ENCODE results near the gene SUZ12. TPM values are rescaled to one million over a fixed set of nuclear protein-coding genes. Genes with fewer than 3 reads are reported as not detected.

SUZ12 gene
- total and polyA plus RNA-seq, 2 of the 4 experiments (the other 2 are of a cell fraction) = 12.2 to 12.3 TPM

GRCh38 chr17:32015245-32016013, 78.6 kb downstream of the SUZ12 start:
- no TSS peak for BruUV-seq (replicated peaks)
- POLR2A ChIA-PET (ENCODE audit: unreplicated experiment) = no interaction called here

More at GRCh38 chr17:32015245-32016013, 78.6 kb downstream of the SUZ12 start:
- Histone ChIP-seq H3K9me3 (ENCODE audit: control insufficient read depth, insufficient read depth, low read length) (no peaks in the 10 kb centered on the region), H3K4ac (ENCODE audit: low read depth, low read length) (no peak overlapping the region), H4K5ac (ENCODE audit: low read depth, low read length) (no peak overlapping the region), H3K18ac (ENCODE audit: low read depth, low read length) (no peak overlapping the region), H3K14ac (replicated peaks; ENCODE audit: low read depth, low read length) (no peak overlapping the region), H3K9ac (ENCODE audit: low read depth, low read length) (no peak overlapping the region), H2BK5ac (ENCODE audit: low read depth, low read length, poor library complexity, severe bottlenecking) (no peak overlapping the region), H3K56ac (ENCODE audit: extremely low read depth, insufficient read depth, low read length) (no peak overlapping the region), H3K27me3 (ENCODE audit: control insufficient read depth, insufficient read depth, low read length) (no peaks in the 10 kb centered on the region), H2AK9ac (replicated peaks; ENCODE audit: low read depth, low read length, poor library complexity) (no peak overlapping the region), H3K9me1 (ENCODE audit: insufficient read depth, low read length) (no peaks in the 10 kb centered on the region), H2BK120ac (ENCODE audit: low read depth, low read length) (no peak overlapping the region), H2BK15ac (ENCODE audit: low read depth, low read length) (no peak overlapping the region), H3K23ac (ENCODE audit: low read depth, low read length) (no peak overlapping the region), H4K8ac (ENCODE audit: low read depth in 2 of 2, low read length in 2 of 2) (no peak overlapping the region), H4K91ac (ENCODE audit: insufficient read depth, low read depth, low read length) (no peak overlapping the region), H4K20me1 (ENCODE audit: insufficient read depth, low read length) (peaks cover 8% of the 10 kb centered on the region; the same call in 1 of the 2 replicates), H2AFZ (replicated peaks; ENCODE audit: low read length, poor library complexity) (no peak overlapping the region), H3K27ac (ENCODE audit: insufficient read depth, low read length) (no peak overlapping the region), H3K4me1 (ENCODE audit: control insufficient read depth, insufficient read depth, low read length) (no peaks in the 10 kb centered on the region), H3K36me3 (ENCODE audit: control insufficient read depth, insufficient read depth, low read length) (peaks cover 6% of the 10 kb centered on the region), H3K4me2 (ENCODE audit: low read depth, low read length) (no peak overlapping the region; the same call in 1 of the 2 replicates), H3K4me3 (ENCODE audit: insufficient read depth, low read depth, low read length) (no peak overlapping the region), H2AK5ac (ENCODE audit: low read depth, low read length) (no peak overlapping the region), H3K79me1 (ENCODE audit: low read depth in 1 of 2, low read length in 2 of 2) (peaks cover 11 to 28% of the 10 kb centered on the region in 2 experiments; a peak in 3 of 4 replicates), H2BK20ac (ENCODE audit: low read depth, low read length) (no peak overlapping the region)
- ATAC-seq (ENCODE audit: low read depth) (peak; percentile 42; the same call in 1 of the 2 replicates), DNase-seq (peak; percentile 33)
- intact Hi-C loops (cut with micrococcal nuclease) = no loop called here
- in situ Hi-C loops (cut with MboI; ENCODE audit: low sequenced_read_pairs) = no loop called here
- CTCF ChIA-PET = no interaction called here
- no CpG with 5 or more reads among the region's 9 CpGs for WGBS, 2 experiments (ENCODE audit: extremely low coverage in 2 of 2, insufficient read length in 1 of 2)
- TF ChIP-seq CHD1 (IDR thresholded peaks at IDR 0.05; ENCODE audit: low read depth, low read length) (no peak), MAFK (IDR thresholded peaks at IDR 0.05; ENCODE audit: low read depth, low read length) (no peak), POLR2A (IDR thresholded peaks at IDR 0.05; ENCODE audit: low read depth, low read length) (no peak), RAD21 (IDR thresholded peaks at IDR 0.05; ENCODE audit: low read length) (no peak)
- dilution Hi-C loops (cut with HindIII; ENCODE audit: low sequenced_read_pairs, unreplicated experiment) = no loop called here

All from IMR-90 (cell line).